ENCODE data around the gene GPSM1. TPM values are rescaled to one million over a fixed set of nuclear protein-coding genes. Genes with fewer than 3 reads are reported as not detected.

The GPSM1 gene
- total RNA-seq, 2 experiments from 2014 or later: 9.1 to 11.0 TPM

GRCh38 chr9:136336156-136336870, 9.0 kb downstream of the GPSM1 start:
- Mint-ChIP-seq H3K36me3 (no peaks in the 10 kb centered on the region), H3K4me3 (no peak overlapping the region), H3K27me3 (no peaks in the 10 kb centered on the region), H3K27ac (no peak overlapping the region), H3K4me1 (no peaks in the 10 kb centered on the region), H3K9me3 (no peaks in the 10 kb centered on the region)
- DNase-seq: no peak

- Mint-ChIP-seq H3K4me1 (no peaks in the 10 kb centered on the region), H3K27ac (no peak overlapping the region), H3K4me3 (no peak overlapping the region), H3K27me3 (no peaks in the 10 kb centered on the region), H3K36me3 (no peaks in the 10 kb centered on the region), H3K9me3 (no peaks in the 10 kb centered on the region)
- no peak for DNase-seq
Measured at GRCh38 chr9:136336881-136337280, 9.5 kb downstream of the GPSM1 start.

GRCh38 chr9:136337416-136338395, 10.4 kb downstream of the GPSM1 start:
- Mint-ChIP-seq H3K27me3 (no peaks in the 10 kb centered on the region), H3K4me3 (no peak overlapping the region), H3K36me3 (no peaks in the 10 kb centered on the region), H3K27ac (no peak overlapping the region), H3K9me3 (no peaks in the 10 kb centered on the region), H3K4me1 (no peaks in the 10 kb centered on the region)
- DNase-seq: no peak

GRCh38 chr9:136338511-136338910, 11.2 kb downstream of the GPSM1 start:
- no peak overlapping the region for H3K27ac Mint-ChIP-seq
- H3K4me1 Mint-ChIP-seq: no peaks in the 10 kb centered on the region
- DNase-seq: no peak
- H3K27me3 Mint-ChIP-seq: no peaks in the 10 kb centered on the region
- no peak overlapping the region for H3K4me3 Mint-ChIP-seq
- no peaks in the 10 kb centered on the region for H3K36me3 Mint-ChIP-seq
- no peaks in the 10 kb centered on the region for H3K9me3 Mint-ChIP-seq

DNA sequence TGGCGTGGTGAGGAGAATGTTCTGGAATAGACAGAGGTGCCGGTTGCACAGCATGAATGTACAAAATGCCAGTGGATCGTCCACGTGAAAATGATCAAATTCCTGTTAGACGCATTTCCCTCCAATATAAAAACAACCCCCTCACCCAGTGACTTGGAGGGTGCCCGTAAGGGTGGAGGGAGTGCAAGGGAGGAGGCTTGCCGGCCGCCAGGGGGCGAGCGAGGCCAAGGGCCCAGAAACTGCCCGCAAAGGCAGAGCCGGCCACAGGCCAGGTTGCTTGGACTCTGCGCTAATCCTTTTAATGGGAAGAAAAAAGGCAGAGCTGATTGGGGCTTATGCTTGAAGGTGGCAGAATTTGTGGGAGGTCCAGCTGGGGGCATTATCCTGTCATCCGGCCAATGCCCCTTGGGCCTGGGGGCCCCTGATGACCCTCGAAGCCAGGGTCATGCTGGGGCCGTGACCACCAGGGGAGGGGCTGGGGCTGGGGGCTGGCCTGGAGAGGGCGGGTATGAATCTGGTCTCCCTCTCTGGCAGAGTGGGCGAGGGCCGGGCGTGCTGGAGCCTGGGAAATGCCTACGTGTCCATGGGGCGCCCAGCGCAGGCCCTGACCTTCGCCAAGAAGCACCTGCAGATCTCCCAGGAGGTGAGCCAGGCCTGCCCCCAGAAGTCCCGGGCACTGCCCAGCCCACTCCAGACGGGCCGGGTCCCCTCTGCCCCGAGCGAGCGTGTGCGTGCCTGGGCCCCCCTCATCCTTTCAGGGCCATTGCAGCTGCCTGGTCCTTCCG, 12.0 kb downstream of the GPSM1 start:
- no peak overlapping the region for H3K27ac Mint-ChIP-seq
- peak; percentile 31 for DNase-seq
- H3K9me3 Mint-ChIP-seq: no peaks in the 10 kb centered on the region
- H3K36me3 Mint-ChIP-seq: no peaks in the 10 kb centered on the region
- no peaks in the 10 kb centered on the region for H3K4me1 Mint-ChIP-seq
- no peak overlapping the region for H3K4me3 Mint-ChIP-seq
- no peaks in the 10 kb centered on the region for H3K27me3 Mint-ChIP-seq

GRCh38 chr9:136339958-136340310, 12.6 kb downstream of the GPSM1 start:
- H3K4me1 Mint-ChIP-seq: no peaks in the 10 kb centered on the region
- H3K27ac Mint-ChIP-seq: no peak overlapping the region
- no peaks in the 10 kb centered on the region for H3K9me3 Mint-ChIP-seq

GRCh38 chr9:136340356-136341041, 13.2 kb downstream of the GPSM1 start:
- Mint-ChIP-seq H3K9me3 (no peaks in the 10 kb centered on the region), H3K4me3 (no peak overlapping the region), H3K36me3 (no peaks in the 10 kb centered on the region), H3K27ac (no peak overlapping the region), H3K4me1 (no peaks in the 10 kb centered on the region), H3K27me3 (no peaks in the 10 kb centered on the region)
- DNase-seq: no peak

More at GRCh38 chr9:136339958-136340310, 12.6 kb downstream of the GPSM1 start:
- Mint-ChIP-seq H3K36me3 (no peaks in the 10 kb centered on the region), H3K27me3 (no peaks in the 10 kb centered on the region), H3K4me3 (no peak overlapping the region)
- DNase-seq: no peak

DNA sequence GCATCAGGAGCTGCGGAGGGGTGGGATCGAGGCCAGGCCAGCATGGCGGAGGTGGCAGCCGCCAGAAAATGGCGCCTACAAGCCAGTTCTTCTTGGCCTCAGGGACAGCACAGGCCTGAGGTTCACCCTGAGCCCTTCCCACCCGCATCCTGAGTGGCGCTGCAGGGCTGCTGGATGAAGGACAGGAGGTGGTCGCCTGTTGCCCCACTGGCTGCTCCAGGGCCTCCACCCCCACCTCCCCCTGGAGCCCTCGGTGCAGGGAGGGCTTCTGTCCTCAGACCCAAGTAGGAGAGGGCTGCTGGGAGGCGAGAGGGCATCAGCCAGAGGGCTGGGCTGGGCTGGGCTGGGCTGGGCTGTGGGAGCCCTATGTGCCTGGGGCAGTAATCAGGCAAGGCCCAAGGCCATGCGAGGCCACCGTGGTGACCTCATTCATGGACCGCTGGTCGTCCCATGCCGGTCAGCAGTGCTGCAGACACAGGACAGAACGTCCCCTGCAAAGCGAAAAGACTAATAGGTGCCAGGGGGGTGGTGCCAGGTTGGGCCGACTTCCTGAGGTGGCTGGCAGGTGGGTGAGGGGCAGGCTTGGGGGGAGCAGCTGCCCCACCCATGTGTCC, 13.8 kb downstream of the GPSM1 start:
- no peak overlapping the region for H3K4me3 Mint-ChIP-seq
- no peaks in the 10 kb centered on the region for H3K27me3 Mint-ChIP-seq
- H3K36me3 Mint-ChIP-seq: no peaks in the 10 kb centered on the region
- H3K9me3 Mint-ChIP-seq: no peaks in the 10 kb centered on the region
- DNase-seq: no peak
- no peaks in the 10 kb centered on the region for H3K4me1 Mint-ChIP-seq
- H3K27ac Mint-ChIP-seq: no peak overlapping the region

GRCh38 chr9:136341769-136342168, 14.4 kb downstream of the GPSM1 start:
- Mint-ChIP-seq H3K27ac (no peak overlapping the region), H3K27me3 (no peaks in the 10 kb centered on the region), H3K36me3 (no peaks in the 10 kb centered on the region), H3K4me1 (no peaks in the 10 kb centered on the region), H3K4me3 (no peak overlapping the region), H3K9me3 (no peaks in the 10 kb centered on the region)
- DNase-seq: no peak

GRCh38 chr9:136342181-136343120, 15.1 kb downstream of the GPSM1 start:
- Mint-ChIP-seq H3K27me3 (no peaks in the 10 kb centered on the region), H3K4me3 (no peak overlapping the region), H3K36me3 (no peaks in the 10 kb centered on the region), H3K4me1 (no peaks in the 10 kb centered on the region), H3K27ac (no peak overlapping the region), H3K9me3 (no peaks in the 10 kb centered on the region)
- DNase-seq: peak; percentile 79

DNA sequence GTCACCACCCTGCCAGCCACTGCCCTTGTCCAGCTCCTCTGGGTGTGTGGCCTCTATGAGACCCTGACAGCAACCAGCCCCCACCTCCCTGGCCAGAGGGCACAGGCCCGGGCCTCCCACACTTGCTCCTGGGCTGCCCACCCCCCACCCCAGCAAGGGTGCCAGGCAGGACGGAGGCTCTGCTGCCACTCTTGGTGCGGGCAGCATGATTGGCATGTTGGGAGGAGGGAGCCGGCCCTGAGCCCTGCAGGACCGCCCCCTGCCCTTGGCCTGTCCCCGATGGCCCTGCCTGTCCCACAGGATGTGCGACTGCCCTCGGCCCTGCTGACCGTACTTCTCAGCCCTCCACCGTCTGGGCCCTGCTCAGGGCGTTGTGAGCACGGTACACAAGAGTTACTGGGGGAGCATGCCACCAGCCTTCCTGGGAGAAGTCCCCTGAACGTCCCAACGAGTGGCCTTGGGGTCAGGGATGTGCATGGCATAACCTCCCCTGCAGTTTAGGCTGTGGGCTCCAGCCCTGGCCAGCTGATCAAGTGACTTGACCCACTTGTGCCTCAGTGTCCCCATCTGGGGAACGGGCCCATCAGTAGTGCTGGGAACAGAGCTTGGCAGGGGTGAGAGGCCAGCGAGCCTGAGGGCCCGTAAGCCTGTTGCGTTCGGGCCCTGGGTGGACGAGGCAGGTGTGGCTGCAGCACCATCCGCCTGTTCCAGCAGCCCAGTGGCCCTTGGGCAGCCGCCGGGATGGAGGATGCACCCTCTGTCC, 16.0 kb downstream of the GPSM1 start:
- H3K27ac Mint-ChIP-seq: no peak overlapping the region
- no peaks in the 10 kb centered on the region for H3K4me1 Mint-ChIP-seq
- no peak overlapping the region for H3K4me3 Mint-ChIP-seq
- H3K9me3 Mint-ChIP-seq: no peaks in the 10 kb centered on the region
- no peak for DNase-seq
- H3K27me3 Mint-ChIP-seq: no peaks in the 10 kb centered on the region
- no peaks in the 10 kb centered on the region for H3K36me3 Mint-ChIP-seq

- Mint-ChIP-seq H3K9me3 (no peaks in the 10 kb centered on the region), H3K36me3 (no peaks in the 10 kb centered on the region), H3K4me1 (no peaks in the 10 kb centered on the region), H3K27ac (no peak overlapping the region), H3K27me3 (no peaks in the 10 kb centered on the region), H3K4me3 (no peak overlapping the region)
- no peak for DNase-seq
Measured at GRCh38 chr9:136343884-136344269, 16.5 kb downstream of the GPSM1 start.
